Activated CD4-positive, alpha-beta T cell treated with anti-CD3 and anti-CD28 coated beads for 48 hours (primary cell): Measurements from ENCODE around the gene AMZ1.

Source experiments
- DNase-seq: peaks from one replicate; pipeline ENCODE4 v3.0.0-alpha.2; 2020

Gene AMZ1

GRCh38 chr7:2757361-2757903 is 69.4 kb downstream of the AMZ1 start:
- DNase-seq: no peak

GRCh38 chr7:2757904-2758672 is 70.1 kb downstream of the AMZ1 start:
- peak; percentile 87 for DNase-seq

- DNase-seq: peak; percentile 24
Measured at GRCh38 chr7:2758673-2759616, 70.9 kb downstream of the AMZ1 start.

DNA sequence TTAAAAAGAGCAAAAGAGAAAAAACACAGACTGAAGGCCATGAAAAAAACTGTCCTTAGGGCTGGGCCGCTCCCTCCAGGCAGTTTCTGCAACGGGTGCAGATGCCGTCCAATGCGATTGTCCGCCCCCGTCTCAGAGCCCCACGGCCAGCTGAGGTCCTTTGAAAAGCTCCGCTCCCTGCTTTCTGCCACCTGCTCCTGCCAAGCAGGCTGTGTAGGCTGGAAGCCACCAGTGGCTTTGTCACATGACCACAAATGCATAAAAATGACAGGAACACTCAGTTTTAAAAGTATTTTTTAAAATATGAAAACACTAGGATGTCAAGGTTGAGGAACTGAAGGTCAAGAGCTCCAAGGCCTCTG is 71.7 kb downstream of the AMZ1 start:
- DNase-seq: no peak

GRCh38 chr7:2760098-2760889 is 72.3 kb downstream of the AMZ1 start:
- DNase-seq: peak; percentile 31

DNA sequence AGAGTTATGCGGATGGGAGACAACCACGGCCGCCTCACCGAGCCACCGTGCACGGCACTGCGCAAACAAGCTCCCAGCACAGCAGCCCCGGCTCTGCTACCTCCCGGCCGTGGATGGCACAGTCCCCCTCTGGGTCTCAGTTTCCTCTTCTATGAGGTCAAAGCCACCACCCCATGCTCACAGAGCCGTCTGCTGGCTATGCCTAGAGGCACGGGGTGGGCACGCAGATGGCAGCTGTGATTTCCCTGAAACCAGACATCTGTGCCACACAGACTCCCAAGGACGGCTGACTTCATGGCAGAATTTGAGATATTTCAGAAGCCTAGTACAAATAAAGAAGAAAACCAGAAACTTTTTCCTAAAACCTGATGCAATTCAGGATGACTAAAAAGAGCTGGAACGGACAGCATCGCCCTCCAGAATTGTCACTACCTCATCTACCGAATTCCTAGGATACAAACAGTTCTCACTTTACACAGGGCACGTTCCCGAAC is 73.2 kb downstream of the AMZ1 start:
- no peak for DNase-seq

DNA sequence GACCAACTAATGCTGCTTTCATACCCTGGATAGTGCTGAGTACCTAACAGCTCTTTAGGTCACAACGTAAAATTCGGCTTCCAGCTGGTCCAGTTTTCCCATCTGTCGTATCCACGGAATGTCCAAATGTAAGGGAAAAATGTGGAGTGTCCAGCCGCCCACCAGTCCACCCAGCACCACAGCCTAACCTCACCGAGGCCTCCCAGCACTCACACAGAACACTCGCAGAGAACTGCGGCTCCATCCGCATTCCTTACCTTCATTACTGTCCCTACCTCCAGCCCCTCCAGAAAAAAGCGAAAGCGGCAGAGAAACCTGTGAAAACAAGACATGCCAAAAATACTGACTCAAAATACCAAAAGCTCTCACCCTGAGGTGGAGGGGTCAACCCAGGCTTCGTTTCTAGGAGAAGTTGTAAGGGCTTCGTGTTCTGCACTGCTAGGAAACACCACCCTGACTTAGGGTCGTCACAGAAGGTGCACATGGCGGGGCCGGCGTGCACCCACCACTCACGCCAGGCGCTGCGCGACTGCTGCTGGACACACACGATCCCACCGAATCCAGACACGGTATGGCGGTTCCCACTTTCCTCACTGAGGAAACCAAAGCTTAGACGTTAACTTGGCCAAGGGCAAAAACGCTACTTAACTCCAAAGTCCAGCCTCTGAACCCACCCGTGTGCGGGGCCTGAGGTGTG is 73.9 kb downstream of the AMZ1 start:
- no peak for DNase-seq

GRCh38 chr7:2763597-2763996 is 75.6 kb downstream of the AMZ1 start:
- DNase-seq: no peak

DNA sequence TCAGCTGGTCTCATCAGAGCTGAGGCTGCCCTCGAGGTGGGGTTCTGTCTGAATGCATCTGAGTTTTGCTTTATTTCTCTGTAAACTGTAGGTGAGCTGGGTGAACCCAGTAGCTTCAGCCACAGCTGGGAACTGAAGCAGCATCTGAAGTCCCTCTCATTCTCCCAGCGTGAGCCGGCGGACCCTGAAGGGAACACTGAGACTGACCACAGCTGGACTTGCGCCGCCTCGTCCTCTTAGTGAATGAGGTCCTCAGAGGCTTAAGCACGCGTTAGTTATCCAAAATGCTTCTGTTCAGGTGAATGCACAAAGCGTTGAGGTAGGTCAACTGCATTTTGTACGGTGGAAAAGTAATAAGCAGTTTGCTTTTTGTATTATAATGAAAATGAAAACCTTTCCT is 76.6 kb downstream of the AMZ1 start:
- DNase-seq: no peak
